A204.1 (cell line): ENCODE data around the gene LAMB2.
A peak's percentile ranks its signal among the peaks of the same experiment; 100 is the strongest.

ENCODE experiments used
- FAIRE-seq: peaks from 2 replicates; lab custom pipeline; 2012; peaks lifted over from hg19 to GRCh38; lab: Jason Lieb, UNC

Gene LAMB2

DNA sequence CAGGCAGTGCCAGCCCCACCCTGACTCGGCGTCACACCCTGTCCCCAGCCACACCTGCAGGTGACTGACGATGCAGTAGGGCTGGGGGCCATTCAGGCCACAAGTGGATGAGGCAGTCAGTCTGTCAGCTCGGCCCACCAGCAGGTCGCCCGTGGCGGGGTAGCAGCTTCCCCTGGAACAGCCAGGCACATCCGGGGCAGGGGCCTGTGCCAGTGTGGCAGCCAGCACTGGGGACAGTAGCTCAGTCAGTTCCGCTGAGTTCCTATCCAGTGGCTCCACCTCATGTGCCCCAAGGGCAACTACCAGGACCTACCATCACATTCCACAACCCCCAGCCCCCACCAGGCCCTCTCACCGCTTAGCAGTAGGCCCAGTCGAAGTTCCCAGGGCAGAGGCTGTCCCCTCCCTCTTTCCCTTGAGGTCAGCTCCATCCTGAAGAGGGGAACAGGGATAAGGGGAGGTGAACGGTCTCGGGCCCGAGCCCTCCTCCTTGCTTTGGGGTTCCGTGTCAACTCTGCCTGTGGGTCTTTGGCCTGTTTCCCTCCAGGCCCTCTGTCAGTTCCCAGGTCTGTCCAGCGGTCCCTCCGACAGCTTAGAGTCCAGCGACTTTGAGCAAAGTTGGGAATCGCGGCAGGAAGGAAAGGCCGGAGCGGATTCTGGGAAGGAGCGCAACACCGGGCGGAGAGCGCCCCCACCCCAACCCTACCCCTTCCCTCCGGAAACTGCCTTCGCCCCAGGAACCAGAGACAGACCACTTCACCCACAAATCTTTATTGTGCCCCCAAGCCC is at the start of gene LAMB2:
LAMB2 (minus strand) TSS at position 614 of the 789 bp plus-strand sequence; CDS start at position 431, 183 bp downstream.
- FAIRE-seq: peak; percentile 29

GRCh38 chr3:49181351-49181750 is 48.5 kb upstream of the LAMB2 start:
- FAIRE-seq: no peak

- FAIRE-seq: no peak
Observed at GRCh38 chr3:49180116-49180515, 47.3 kb upstream of the LAMB2 start.

DNA sequence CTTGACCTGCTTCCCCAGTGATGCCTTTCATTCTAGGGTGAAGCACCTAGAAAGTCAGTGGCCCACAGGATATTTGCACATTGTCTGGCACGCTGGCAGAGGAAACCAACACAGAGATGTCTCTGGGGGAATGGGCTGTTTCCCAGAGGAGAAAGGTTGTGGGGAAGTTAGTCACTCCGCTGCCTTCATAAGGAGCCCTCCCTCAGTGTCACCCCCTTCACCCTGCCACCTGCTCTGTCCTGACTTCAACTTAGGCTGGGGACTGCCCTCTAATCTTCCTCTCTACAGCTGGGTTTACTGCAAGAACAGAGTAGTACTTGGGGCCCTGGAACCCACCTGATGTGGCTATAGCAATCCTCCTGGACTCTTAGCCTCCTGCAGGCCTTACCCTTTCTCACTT is 44.2 kb upstream of the LAMB2 start:
- no peak for FAIRE-seq

DNA sequence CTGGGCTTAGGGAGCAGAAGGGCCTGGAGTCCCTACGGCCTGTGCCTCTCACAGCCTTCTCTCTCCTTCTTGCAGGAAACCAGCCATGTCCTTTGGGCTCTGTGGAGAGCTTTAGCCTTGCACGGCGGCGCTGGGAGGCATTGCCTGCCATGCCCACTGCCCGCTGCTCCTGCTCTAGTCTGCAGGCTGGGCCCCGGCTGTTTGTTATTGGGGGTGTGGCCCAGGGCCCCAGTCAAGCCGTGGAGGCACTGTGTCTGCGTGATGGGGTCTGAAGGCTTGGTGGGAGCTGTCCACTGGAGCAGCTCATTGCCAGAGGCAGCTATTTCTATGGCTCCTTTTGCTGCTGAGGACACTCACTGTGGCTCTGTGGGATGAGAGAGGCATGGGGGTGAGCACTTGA is 42.7 kb upstream of the LAMB2 start:
- FAIRE-seq: no peak

DNA sequence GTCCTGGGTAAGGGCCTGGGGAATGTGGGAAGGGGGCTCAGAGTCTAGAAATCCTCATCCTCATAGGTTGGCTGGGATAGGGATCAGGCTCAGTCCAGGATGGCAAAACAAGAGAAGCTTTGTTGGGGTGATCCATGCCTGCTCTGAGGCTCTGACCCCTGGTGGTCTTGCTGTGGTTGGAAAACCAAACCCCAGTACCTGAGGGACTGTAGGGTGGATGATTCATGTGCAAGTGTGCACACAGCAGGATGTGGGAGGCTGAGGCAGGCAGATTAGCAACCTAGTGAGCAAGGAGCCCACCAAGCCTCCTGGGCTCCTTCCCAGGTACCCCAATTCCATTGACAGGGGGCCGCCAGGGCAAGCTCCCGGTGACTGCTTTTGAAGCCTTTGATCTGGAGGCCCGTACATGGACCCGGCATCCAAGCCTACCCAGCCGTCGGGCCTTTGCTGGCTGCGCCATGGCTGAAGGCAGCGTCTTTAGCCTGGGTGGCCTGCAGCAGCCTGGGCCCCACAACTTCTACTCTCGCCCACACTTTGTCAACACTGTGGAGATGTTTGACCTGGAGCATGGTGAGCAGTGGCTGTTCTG is 41.6 kb upstream of the LAMB2 start:
- no peak for FAIRE-seq

GRCh38 chr3:49173792-49174170 is 40.9 kb upstream of the LAMB2 start:
- FAIRE-seq: no peak

DNA sequence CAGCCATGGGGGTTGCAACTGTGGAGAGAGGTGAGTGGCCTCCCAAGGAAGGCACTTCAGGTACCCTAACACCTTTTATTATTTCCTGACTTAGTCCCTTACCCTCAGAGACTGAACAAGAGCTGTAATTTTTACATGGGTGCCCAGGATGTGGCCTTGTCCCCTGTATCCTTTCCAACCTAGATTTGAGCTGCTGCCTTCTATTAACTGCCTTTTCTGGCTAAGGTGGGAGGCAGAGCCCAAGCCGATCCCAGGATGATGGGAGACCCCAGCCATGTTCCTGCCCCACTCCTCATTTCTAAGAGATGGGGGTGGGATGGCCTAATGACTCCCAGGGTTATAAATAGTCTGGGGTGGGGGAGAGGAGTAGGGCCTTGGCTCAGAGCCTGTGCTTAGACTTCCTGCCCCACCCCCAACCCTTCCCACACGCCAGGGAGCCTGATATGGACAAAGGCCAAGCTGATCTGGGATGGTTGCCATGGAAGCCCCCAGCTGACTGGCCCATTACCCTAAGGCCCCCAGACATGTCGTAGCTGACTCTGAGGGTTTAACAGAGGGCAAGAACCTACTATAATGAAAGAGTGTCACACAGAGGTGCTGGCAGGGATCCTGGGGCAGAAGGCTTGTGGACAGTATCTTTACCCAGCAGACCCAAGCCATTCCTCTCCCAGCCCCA is 40.4 kb upstream of the LAMB2 start:
- no peak for FAIRE-seq

- FAIRE-seq: no peak
Observed at GRCh38 chr3:49172551-49173041, 39.7 kb upstream of the LAMB2 start.

GRCh38 chr3:49171775-49172500 is 39.1 kb upstream of the LAMB2 start:
- FAIRE-seq: no peak

DNA sequence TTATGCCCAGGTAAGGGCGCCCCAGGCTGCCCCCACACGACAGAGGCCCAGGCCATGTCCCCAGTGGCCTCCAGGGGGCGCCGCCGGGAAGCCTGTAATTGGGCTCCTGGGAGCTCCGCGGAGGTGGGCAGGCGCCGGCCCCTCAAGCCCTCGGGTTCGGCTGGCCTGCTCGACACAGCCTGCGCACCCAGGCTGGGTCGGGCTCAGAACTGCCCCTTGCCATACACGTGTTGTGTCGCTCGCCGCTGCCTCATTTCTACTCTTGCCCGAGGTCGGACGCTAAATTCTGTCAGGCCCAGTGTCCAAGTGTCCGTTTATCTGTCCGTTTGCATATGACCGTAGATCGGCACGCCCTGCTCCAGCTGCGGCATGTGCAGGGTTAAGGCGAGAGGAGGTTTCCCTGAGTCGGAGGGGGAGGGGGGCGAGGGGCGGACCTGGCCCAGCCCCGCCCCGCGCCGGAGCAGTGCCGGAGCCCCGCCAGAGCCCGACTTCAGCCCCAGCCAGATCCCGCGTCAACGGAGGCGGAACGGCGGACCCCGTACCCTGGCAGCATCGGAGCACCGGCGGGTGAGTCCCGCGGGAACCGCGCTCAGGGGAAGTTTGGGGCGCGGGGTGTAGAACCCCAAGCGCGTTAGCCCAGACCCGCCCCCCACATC is 38.4 kb upstream of the LAMB2 start, which contains the start of gene KLHDC8B:
KLHDC8B (plus strand) TSS at position 480 of the 656 bp plus-strand sequence. CDS start 1,172 bp downstream, outside the sequence.
- no peak for FAIRE-seq

GRCh38 chr3:49170744-49171118 is 37.9 kb upstream of the LAMB2 start:
- FAIRE-seq: no peak

GRCh38 chr3:49166752-49167556 is 34.1 kb upstream of the LAMB2 start:
- no peak for FAIRE-seq

DNA sequence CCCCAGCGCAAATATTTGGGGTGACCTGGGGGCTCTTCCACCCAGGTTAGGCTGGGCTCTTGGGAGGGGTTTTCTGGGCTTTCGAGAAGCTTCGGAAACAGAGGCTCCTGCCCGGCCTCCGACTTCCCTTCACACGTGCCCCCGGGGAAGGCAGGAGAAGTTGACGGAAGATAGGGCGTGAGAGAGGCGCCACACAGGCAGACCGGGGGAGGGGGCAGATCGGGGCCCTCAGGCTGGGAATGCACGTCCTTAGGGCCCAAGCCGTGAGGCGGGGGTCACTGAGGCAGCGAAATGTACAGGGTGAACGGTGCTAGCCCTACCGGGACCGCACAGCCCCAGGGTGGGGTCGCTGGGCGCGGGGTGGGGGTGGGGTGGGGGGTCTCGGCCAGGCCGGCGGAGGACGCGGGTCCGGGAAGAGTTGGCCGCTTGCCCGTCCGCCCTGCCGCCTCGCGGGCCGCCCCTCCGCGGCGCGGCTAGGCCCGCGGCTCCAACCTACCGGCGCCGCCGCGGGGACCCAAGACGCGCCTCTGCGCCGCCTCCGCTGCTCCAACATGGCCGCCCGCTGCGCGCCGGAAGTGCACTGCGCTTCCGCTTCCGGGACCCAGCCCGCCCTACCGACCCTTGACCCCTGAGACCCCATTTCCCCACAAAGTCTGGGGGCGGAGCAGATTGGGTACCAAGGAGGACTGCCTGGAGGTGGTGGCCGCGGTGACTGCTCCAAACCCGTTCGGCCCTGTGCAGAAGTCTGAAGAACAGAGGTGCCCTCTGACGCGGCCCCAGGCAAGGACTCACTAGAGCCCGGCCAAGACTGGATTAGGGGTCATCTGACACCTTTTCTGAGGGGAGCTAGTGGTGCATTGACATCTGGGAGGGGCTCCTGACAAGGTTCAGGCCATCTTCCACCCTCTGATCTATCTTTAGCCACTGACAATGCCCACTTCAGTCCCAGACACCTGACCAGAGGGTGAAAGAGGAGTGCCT is 33.2 kb upstream of the LAMB2 start, which contains the start of gene CCDC71:
CCDC71 (minus strand) TSS at position 561 of the 981 bp plus-strand sequence. CDS start 2,123 bp downstream, outside the sequence.
- no peak for FAIRE-seq

GRCh38 chr3:49164983-49165720 is 32.3 kb upstream of the LAMB2 start:
- FAIRE-seq: no peak

DNA sequence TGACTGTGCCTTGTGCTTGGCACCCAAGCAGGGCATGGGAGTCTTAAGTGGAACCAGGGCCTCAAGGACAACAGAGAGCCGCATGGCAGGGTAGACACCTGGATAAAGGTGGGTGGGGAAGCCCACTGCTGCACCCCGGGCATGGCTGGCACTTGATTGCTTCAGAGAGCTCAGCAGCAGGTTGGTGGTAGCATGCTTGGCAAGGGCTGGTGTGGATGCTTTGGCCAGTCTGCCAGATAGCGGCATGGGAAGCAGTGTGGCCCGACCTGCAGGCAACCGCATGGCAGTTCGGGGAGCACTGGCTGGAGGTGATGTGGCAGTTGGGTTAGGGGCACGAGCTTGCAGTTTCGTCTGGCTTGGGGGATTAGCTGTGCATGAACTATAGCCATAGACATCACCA is 30.8 kb upstream of the LAMB2 start:
- no peak for FAIRE-seq

DNA sequence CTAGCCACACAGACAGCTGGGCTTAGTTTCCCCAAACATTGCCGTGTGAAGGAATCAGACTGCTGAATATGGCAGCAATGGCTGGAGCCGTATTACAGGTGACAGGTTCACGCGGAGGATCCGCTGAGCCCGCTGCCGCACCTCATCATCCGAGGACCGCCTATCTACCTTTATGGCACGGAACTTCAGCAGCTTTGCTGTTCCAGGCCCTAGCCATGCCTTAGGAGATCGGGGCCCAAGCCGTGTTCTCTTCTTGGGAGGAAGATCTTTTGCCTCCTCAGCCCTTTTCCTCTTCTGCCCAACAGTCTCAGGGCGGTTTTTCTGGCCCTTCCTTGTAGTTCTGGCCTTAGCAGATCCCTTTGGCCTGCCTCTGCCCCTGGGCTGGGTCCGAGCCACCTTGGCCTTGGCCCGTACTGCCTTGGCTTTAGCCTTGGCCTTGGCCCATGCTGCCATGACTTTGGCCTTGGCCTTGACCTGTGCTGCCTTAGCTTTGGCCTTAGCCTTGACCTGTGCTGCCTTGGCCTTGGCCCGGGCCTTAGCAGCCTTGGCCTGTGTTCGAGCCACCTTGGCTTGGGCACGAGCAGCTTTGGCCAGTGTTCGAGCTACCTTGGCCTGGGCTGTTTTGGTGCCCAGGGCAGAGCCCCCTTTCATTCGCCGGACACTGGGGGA is 30.0 kb upstream of the LAMB2 start:
- FAIRE-seq: no peak

DNA sequence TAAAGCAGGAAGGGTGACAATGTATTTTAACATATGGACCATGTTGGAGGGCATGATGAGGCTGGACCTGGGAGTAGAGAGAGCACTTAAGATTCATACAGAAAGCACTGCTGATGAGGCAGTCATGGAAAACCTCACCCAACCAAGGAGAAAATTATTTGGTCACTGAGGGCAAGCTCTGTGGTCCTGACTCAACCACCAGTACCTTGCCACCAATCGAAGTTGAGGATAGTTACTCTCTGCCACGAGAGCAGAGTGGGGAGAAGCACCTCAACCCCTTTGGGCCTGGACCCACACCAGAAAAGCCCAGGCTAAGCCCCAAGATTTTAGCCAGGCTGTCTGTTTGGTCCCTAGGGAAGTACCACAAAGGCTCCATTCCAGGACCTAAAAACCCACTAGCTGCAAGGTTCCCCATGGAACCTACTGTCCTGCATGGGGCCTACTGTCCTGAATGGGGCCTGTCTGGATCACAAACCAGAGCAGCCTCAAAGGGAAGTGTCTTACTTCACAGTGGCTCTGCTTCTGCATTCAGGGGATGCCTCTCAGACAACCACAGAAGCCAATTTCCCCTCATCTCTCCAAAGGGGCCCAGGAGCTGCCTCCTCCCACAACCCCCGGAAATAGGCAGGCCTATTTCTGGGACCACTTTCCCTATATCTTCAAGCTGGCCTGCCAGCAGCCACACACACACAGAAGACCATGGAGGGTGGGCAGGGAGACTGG is 29.1 kb upstream of the LAMB2 start:
- no peak for FAIRE-seq
